SK-N-SH treated with all-trans-retinoic acid at 6 μM for 48 hours (cell line): Measurements from ENCODE around the gene PSD2.

Source experiments
- ATAC-seq: fragments of 200-7000 bp; cut with Tn5 transposase; 3 replicates; pipeline ENCODE4 v1.9.1; 2020; ENCODE audit warnings: mild to moderate bottlenecking, moderate library complexity
- ARNTL ChIP-seq: fragments of 450-650 bp; formaldehyde crosslinking; IDR thresholded peaks from 2 replicates; pipeline ENCODE4 v1.5.0; 2020; ENCODE audit warnings: low read depth, mild to moderate bottlenecking, moderate library complexity, borderline replicate concordance
- CREB5 ChIP-seq: fragments of 250-450 bp; sonication (Bioruptor Pico); IDR thresholded peaks from 2 replicates; pipeline ENCODE4 v1.5.1; 2020; ENCODE audit warnings: low read depth, mild to moderate bottlenecking, moderate library complexity
- CSDC2 ChIP-seq: fragments of 250-450 bp; sonication (Bioruptor Pico); IDR thresholded peaks from 2 replicates; pipeline ENCODE4 v1.5.0; 2020; ENCODE audit warnings: mild to moderate bottlenecking, moderate library complexity
- CSRNP3 ChIP-seq: fragments of 250-450 bp; sonication (Bioruptor Pico); IDR thresholded peaks from 2 replicates; pipeline ENCODE4 v1.5.1; 2021; ENCODE audit warnings: mild to moderate bottlenecking, moderate library complexity
- ESRRG ChIP-seq: fragments of 250-450 bp; sonication (Bioruptor Pico); IDR thresholded peaks from 2 replicates; pipeline ENCODE4 v1.6.1; 2021; ENCODE audit warnings: mild to moderate bottlenecking
- GLIS3 ChIP-seq: fragments of 250-450 bp; sonication (Bioruptor Pico); IDR thresholded peaks from 2 replicates; pipeline ENCODE4 v1.5.0; 2020; ENCODE audit warnings: mild to moderate bottlenecking, moderate library complexity
- ISL1 ChIP-seq: fragments of 250-450 bp; sonication (Bioruptor Pico); IDR thresholded peaks from 2 replicates; pipeline ENCODE4 v2.1.2; 2022; ENCODE audit warnings: mild to moderate bottlenecking, moderate library complexity
- OSR1 ChIP-seq: fragments of 250-450 bp; sonication (Bioruptor Pico); IDR thresholded peaks from 2 replicates; pipeline ENCODE4 v1.8.0; 2022; ENCODE audit warnings: moderate library complexity, mild to moderate bottlenecking, inconsistent platforms
- PATZ1 ChIP-seq: fragments of 250-450 bp; sonication (Bioruptor Pico); IDR thresholded peaks from 2 replicates; pipeline ENCODE4 v1.8.0; 2020; ENCODE audit warnings: mild to moderate bottlenecking, moderate library complexity, borderline replicate concordance
- POU6F1 ChIP-seq: fragments of 250-450 bp; sonication (Bioruptor Pico); IDR thresholded peaks from 2 replicates; pipeline ENCODE4 v1.8.0; 2021; ENCODE audit warnings: low read depth, mild to moderate bottlenecking, moderate library complexity, borderline replicate concordance
- PPARA ChIP-seq: fragments of 250-450 bp; sonication (Bioruptor Pico); IDR thresholded peaks from 2 replicates; pipeline ENCODE4 v1.5.0; 2020; ENCODE audit warnings: mild to moderate bottlenecking, borderline replicate concordance
- RARB ChIP-seq: fragments of 250-450 bp; sonication (Bioruptor Pico); IDR thresholded peaks from 2 replicates; pipeline ENCODE4 v1.8.0; 2021; ENCODE audit warnings: mild to moderate bottlenecking, moderate library complexity
- SNAI2 ChIP-seq: fragments of 250-450 bp; sonication (Bioruptor Pico); IDR thresholded peaks from 2 replicates; pipeline ENCODE4 v1.5.0; 2020; ENCODE audit warnings: mild to moderate bottlenecking, moderate library complexity
- TCF4 ChIP-seq: fragments of 250-450 bp; sonication (Bioruptor Pico); IDR thresholded peaks from 2 replicates; pipeline ENCODE4 v1.8.0; 2021; ENCODE audit warnings: mild to moderate bottlenecking, moderate library complexity, borderline replicate concordance
- TOX ChIP-seq: fragments of 250-450 bp; sonication (Bioruptor Pico); IDR thresholded peaks from 2 replicates; pipeline ENCODE4 v1.8.0; 2021; ENCODE audit warnings: mild to moderate bottlenecking, moderate library complexity, borderline replicate concordance
- TSHZ2 ChIP-seq: fragments of 250-450 bp; sonication (Bioruptor Pico); IDR thresholded peaks from 2 replicates; pipeline ENCODE4 v1.5.0; 2020; ENCODE audit warnings: mild to moderate bottlenecking, moderate library complexity
- ZC3H10 ChIP-seq: fragments of 250-450 bp; sonication (Bioruptor Pico); IDR thresholded peaks from 2 replicates; pipeline ENCODE4 v1.5.1; 2021; ENCODE audit warnings: mild to moderate bottlenecking, moderate library complexity
- ZFP3 ChIP-seq: fragments of 250-450 bp; sonication (Bioruptor Pico); IDR thresholded peaks from 2 replicates; pipeline ENCODE4 v1.5.0; 2020; ENCODE audit warnings: mild to moderate bottlenecking, moderate library complexity
- ZFP30 ChIP-seq: fragments of 450-650 bp; formaldehyde crosslinking; IDR thresholded peaks from 2 replicates; pipeline ENCODE4 v1.5.0; 2022; ENCODE audit warnings: mild to moderate bottlenecking, moderate library complexity
- ZNF565 ChIP-seq: fragments of 450-650 bp; formaldehyde crosslinking; conservative IDR thresholded peaks from 2 replicates; pipeline ENCODE4 v1.5.0; 2020; ENCODE audit warnings: low read depth, mild to moderate bottlenecking, moderate library complexity
- ZNF70 ChIP-seq: fragments of 450-650 bp; formaldehyde crosslinking; IDR thresholded peaks from 2 replicates; pipeline ENCODE4 v1.5.0; 2020; ENCODE audit warnings: mild to moderate bottlenecking, moderate library complexity
- ZNF8 ChIP-seq: fragments of 450-650 bp; formaldehyde crosslinking; IDR thresholded peaks from 2 replicates; pipeline ENCODE4 v1.5.0; 2020; ENCODE audit warnings: mild to moderate bottlenecking, moderate library complexity

PSD2 gene

GRCh38 chr5:139842321-139842720 lies 46.7 kb downstream of the PSD2 start:
- ATAC-seq: no peak
- no peak for TF ChIP-seq OSR1 (CRISPR knock-in tag)
- TF ChIP-seq GLIS3: no peak
- no peak for TF ChIP-seq TCF4 (CRISPR knock-in tag)
- no peak for TF ChIP-seq ZNF565 (CRISPR knock-in tag)
- TF ChIP-seq ESRRG: no peak
- TF ChIP-seq PATZ1 (CRISPR knock-in tag): no peak
- no peak for TF ChIP-seq TOX (CRISPR knock-in tag)
- no peak for TF ChIP-seq TSHZ2 (CRISPR knock-in tag)
- TF ChIP-seq ZC3H10 (CRISPR knock-in tag): no peak
- TF ChIP-seq SNAI2: no peak
- no peak for TF ChIP-seq POU6F1 (CRISPR knock-in tag)
- TF ChIP-seq CSRNP3 (CRISPR knock-in tag): no peak
- TF ChIP-seq ZFP3 (CRISPR knock-in tag): no peak
- TF ChIP-seq CSDC2 (CRISPR knock-in tag): no peak
- TF ChIP-seq RARB (CRISPR knock-in tag): no peak

- TF ChIP-seq ZNF70 (CRISPR knock-in tag) (no peak), OSR1 (CRISPR knock-in tag) (no peak), RARB (CRISPR knock-in tag) (no peak), ZNF565 (CRISPR knock-in tag) (no peak), TOX (CRISPR knock-in tag) (no peak), PPARA (CRISPR knock-in tag) (no peak), ISL1 (CRISPR knock-in tag) (no peak), ARNTL (CRISPR knock-in tag) (no peak), CREB5 (CRISPR knock-in tag) (no peak), ESRRG (no peak), POU6F1 (CRISPR knock-in tag) (no peak), ZNF8 (CRISPR knock-in tag) (no peak), SNAI2 (no peak), CSRNP3 (CRISPR knock-in tag) (no peak), CSDC2 (CRISPR knock-in tag) (no peak), GLIS3 (no peak), ZFP30 (no peak), ZFP3 (CRISPR knock-in tag) (no peak)
- ATAC-seq: no peak
Measured at GRCh38 chr5:139843991-139844390, 48.4 kb downstream of the PSD2 start.
